Measurements from ENCODE around the gene DENND2C. TPM values are rescaled to one million over a fixed set of nuclear protein-coding genes. Genes with fewer than 3 reads are reported as not detected.
"Not testable (repeated sequence)": the region's sequence is repeated elsewhere in the genome, so short reads cannot be mapped to it uniquely, and the experiment has no call there.

Gene DENND2C
- total RNA-seq, 1 experiment from 2014 or later: 1.1 TPM

GRCh38 chr1:114562978-114563510 lies 106.8 kb downstream of the DENND2C start:
- H3K4me3 ChIP-seq (ENCODE audit: low read depth in 2 of 2, low read length in 2 of 2); DNase-seq (ENCODE audit: low read depth, low spot score); H3K9me3 ChIP-seq (ENCODE audit: control insufficient read depth, insufficient read depth, low read depth, low read length); H3K36me3 ChIP-seq (ENCODE audit: control insufficient read depth, insufficient read depth, low read length); H3K4me1 ChIP-seq (ENCODE audit: control insufficient read depth, insufficient read depth, low read length); intact Hi-C loops (cut with micrococcal nuclease; ENCODE audit: unreplicated experiment); BruUV-seq (replicated peaks); H3K27me3 ChIP-seq (ENCODE audit: control insufficient read depth, insufficient read depth, low read length); POLR2A ChIA-PET; H3K27ac ChIP-seq (ENCODE audit: low read length); in situ Hi-C loops (cut with HindIII; ENCODE audit: low pct_unique_long_range_greater_than_20kb, low sequenced_read_pairs); CTCF ChIA-PET; ATAC-seq: not testable (repeated sequence)

GRCh38 chr1:114561333-114561732 lies 108.5 kb downstream of the DENND2C start:
- in situ Hi-C loops (cut with HindIII; ENCODE audit: low pct_unique_long_range_greater_than_20kb, low sequenced_read_pairs) (no loop called here), intact Hi-C loops (cut with micrococcal nuclease; ENCODE audit: unreplicated experiment) (no loop called here)
- Histone ChIP-seq H3K9me3 (ENCODE audit: control insufficient read depth, insufficient read depth, low read depth, low read length) (no peaks in the 10 kb centered on the region), H3K36me3 (ENCODE audit: control insufficient read depth, insufficient read depth, low read length) (no peaks in the 10 kb centered on the region), H3K27ac (ENCODE audit: low read length) (no peak overlapping the region), H3K27me3 (ENCODE audit: control insufficient read depth, insufficient read depth, low read length) (no peaks in the 10 kb centered on the region), H3K4me3 (ENCODE audit: low read depth in 2 of 2, low read length in 2 of 2) (no peak overlapping the region), H3K4me1 (ENCODE audit: control insufficient read depth, insufficient read depth, low read length) (no peaks in the 10 kb centered on the region)
- CTCF ChIA-PET: no interaction called here
- POLR2A ChIA-PET: no interaction called here
- no peak for TF ChIP-seq POLR2AphosphoS5 (IDR thresholded peaks at IDR 0.05; ENCODE audit: low read depth, low read length)
- TF ChIP-seq TCF7L2 (IDR thresholded peaks at IDR 0.05; ENCODE audit: low read depth, low read length): no peak
- no peak for TF ChIP-seq REST (IDR thresholded peaks at IDR 0.05; ENCODE audit: insufficient read depth in 1 of 2, low read depth in 2 of 2, low read length in 1 of 2)
- TF ChIP-seq SIN3A (IDR thresholded peaks at IDR 0.05; ENCODE audit: borderline replicate concordance, insufficient read depth, low read depth, low read length): no peak
- TF ChIP-seq CTCF (IDR thresholded peaks at IDR 0.05): no peak
- no peak for DNase-seq (ENCODE audit: low read depth, low spot score)
- no peak for ATAC-seq
- BruUV-seq (replicated peaks): no TSS peak

GRCh38 chr1:114559356-114559755 lies 110.5 kb downstream of the DENND2C start:
- no peaks in the 10 kb centered on the region for H3K4me1 ChIP-seq (ENCODE audit: control insufficient read depth, insufficient read depth, low read length)
- no peak overlapping the region for H3K27ac ChIP-seq (ENCODE audit: low read length)
- BruUV-seq (replicated peaks): no TSS peak
- no peaks in the 10 kb centered on the region for H3K36me3 ChIP-seq (ENCODE audit: control insufficient read depth, insufficient read depth, low read length)
- ATAC-seq: no peak
- in situ Hi-C loops (cut with HindIII; ENCODE audit: low pct_unique_long_range_greater_than_20kb, low sequenced_read_pairs): no loop called here
- ChIA-PET CTCF (interaction anchor here (0.5 to 0.6 kb wide), 2 partner anchors 48 to 85 kb away, joined by 6 read pairs; no protein-coding TSS in a partner anchor), POLR2A (interaction anchor here (0.7 kb wide), 1 partner anchor 394 kb away, joined by 3 read pairs; no protein-coding TSS in a partner anchor)
- no peaks in the 10 kb centered on the region for H3K27me3 ChIP-seq (ENCODE audit: control insufficient read depth, insufficient read depth, low read length)
- TF ChIP-seq POLR2AphosphoS5 (IDR thresholded peaks at IDR 0.05; ENCODE audit: low read depth, low read length) (no peak), SIN3A (IDR thresholded peaks at IDR 0.05; ENCODE audit: borderline replicate concordance, insufficient read depth, low read depth, low read length) (no peak), TCF7L2 (IDR thresholded peaks at IDR 0.05; ENCODE audit: low read depth, low read length) (no peak)
- H3K4me3 ChIP-seq (ENCODE audit: low read depth in 2 of 2, low read length in 2 of 2): no peak overlapping the region
- H3K9me3 ChIP-seq (ENCODE audit: control insufficient read depth, insufficient read depth, low read depth, low read length): no peaks in the 10 kb centered on the region
- no peak for DNase-seq (ENCODE audit: low read depth, low spot score)
- intact Hi-C loops (cut with micrococcal nuclease; ENCODE audit: unreplicated experiment): no loop called here
